H9 (cell line): ENCODE results near the gene LTBP2. TPM values are rescaled to one million over a fixed set of nuclear protein-coding genes. Genes with fewer than 3 reads are reported as not detected.

Experiments used
- DNase-seq: peaks from one replicate; pipeline ENCODE4 v3.0.0-alpha.2; 2017
- H2AFZ ChIP-seq: one replicate; pipeline ENCODE4 v1.6.1; 2013; ENCODE audit warnings: mild to moderate bottlenecking, low read length, control low read depth, moderate library complexity
- H2AK5ac ChIP-seq: 2 replicates; pipeline ENCODE4 v1.6.1; 2013; ENCODE audit warnings: low read length, control low read depth, mixed read lengths; ENCODE audit not compliant: insufficient read length
- H2BK120ac ChIP-seq: one replicate; pipeline ENCODE4 v1.6.1; 2013; ENCODE audit warnings: low read depth, mild to moderate bottlenecking, low read length, control low read depth, inconsistent platforms; ENCODE audit not compliant: poor library complexity, severe bottlenecking
- H2BK12ac ChIP-seq: 2 replicates; pipeline ENCODE4 v1.6.1; 2013; ENCODE audit warnings: low read length, control low read depth, mixed read lengths, low read depth; ENCODE audit not compliant: insufficient read length
- H2BK15ac ChIP-seq: 2 replicates; pipeline ENCODE4 v1.6.1; 2013; ENCODE audit warnings: low read depth, low read length, control low read depth
- H2BK20ac ChIP-seq: one replicate; pipeline ENCODE4 v1.6.1; 2013; ENCODE audit warnings: low read depth, mild to moderate bottlenecking, low read length, control low read depth, inconsistent platforms; ENCODE audit not compliant: poor library complexity, severe bottlenecking
- H2BK5ac ChIP-seq: 2 replicates; pipeline ENCODE4 v1.6.1; 2013; ENCODE audit warnings: low read length, control low read depth, mixed read lengths; ENCODE audit not compliant: insufficient read length
- H3K14ac ChIP-seq: 2 replicates; pipeline ENCODE4 v1.6.1; 2013; ENCODE audit warnings: low read length, control low read depth; ENCODE audit not compliant: insufficient read depth
- H3K18ac ChIP-seq: 2 replicates; pipeline ENCODE4 v1.6.1; 2013; ENCODE audit warnings: low read depth, mild to moderate bottlenecking, mixed read lengths, low read length, control low read depth; ENCODE audit not compliant: insufficient read length
- H3K23ac ChIP-seq: 2 replicates; pipeline ENCODE4 v1.6.1; 2013; ENCODE audit warnings: low read length, control low read depth, mixed read lengths, low read depth; ENCODE audit not compliant: insufficient read length
- H3K23me2 ChIP-seq: 2 replicates; pipeline ENCODE4 v1.6.1; 2013; ENCODE audit warnings: low read depth, mild to moderate bottlenecking, mixed read lengths, low read length, control low read depth; ENCODE audit not compliant: insufficient read length, poor library complexity, severe bottlenecking
- H3K27ac ChIP-seq: 2 replicates; pipeline ENCODE4 v1.5.1; 2013; ENCODE audit warnings: low read length, control low read depth, mixed read lengths, low read depth; ENCODE audit not compliant: insufficient read length
- H3K27me3 ChIP-seq: 2 replicates; pipeline ENCODE4 v1.6.1; 2013; ENCODE audit warnings: low read length, control low read depth, inconsistent platforms; ENCODE audit not compliant: insufficient read depth
- H3K4ac ChIP-seq: 2 replicates; pipeline ENCODE4 v1.6.1; 2013; ENCODE audit warnings: low read depth, mild to moderate bottlenecking, control low read depth, inconsistent platforms, low read length, moderate library complexity
- H3K4me1 ChIP-seq: 2 replicates; pipeline ENCODE4 v1.6.1; 2013; ENCODE audit warnings: low read length, control low read depth, inconsistent platforms; ENCODE audit not compliant: insufficient read depth
- H3K4me2 ChIP-seq: 2 replicates; pipeline ENCODE4 v1.6.1; 2013; ENCODE audit warnings: low read length, control low read depth, mixed read lengths; ENCODE audit not compliant: insufficient read length, insufficient read depth
- H3K56ac ChIP-seq: 2 replicates; pipeline ENCODE4 v1.6.1; 2013; ENCODE audit warnings: low read depth, mild to moderate bottlenecking, mixed read lengths, low read length, control low read depth; ENCODE audit not compliant: insufficient read length
- H3K79me1 ChIP-seq: 2 replicates; pipeline ENCODE4 v1.6.1; 2013; ENCODE audit warnings: low read depth, mild to moderate bottlenecking, moderate library complexity, low read length, control low read depth, inconsistent platforms; ENCODE audit not compliant: insufficient read depth, poor library complexity, severe bottlenecking
- H3K79me2 ChIP-seq: 2 replicates; pipeline ENCODE4 v1.6.1; 2013; ENCODE audit warnings: low read length, control low read depth, inconsistent platforms; ENCODE audit not compliant: insufficient read depth
- H3K9ac ChIP-seq: 2 replicates; pipeline ENCODE4 v1.6.1; 2013; ENCODE audit warnings: low read length, control low read depth, mixed read lengths; ENCODE audit not compliant: insufficient read length; ENCODE audit errors: extremely low read depth
- H3K9me3 ChIP-seq: one replicate; pipeline ENCODE4 v1.6.1; 2013; ENCODE audit warnings: low read depth, low read length, inconsistent platforms; ENCODE audit not compliant: control insufficient read depth
- H3T11ph ChIP-seq: one replicate; pipeline ENCODE4 v1.6.1; 2013; ENCODE audit warnings: mild to moderate bottlenecking, low read length, control low read depth, inconsistent platforms
- H4K20me1 ChIP-seq: one replicate; pipeline ENCODE4 v1.6.1; 2013; ENCODE audit not compliant: control insufficient read depth, insufficient read length, insufficient read depth
- H4K5ac ChIP-seq: 2 replicates; pipeline ENCODE4 v1.6.1; 2013; ENCODE audit warnings: low read depth, mild to moderate bottlenecking, mixed read lengths, low read length, control low read depth; ENCODE audit not compliant: insufficient read length
- H4K8ac ChIP-seq: replicated peaks from 2 replicates; pipeline ENCODE4 v1.6.1; 2013; ENCODE audit warnings: low read length, control low read depth, mixed read lengths, low read depth; ENCODE audit not compliant: insufficient read length
- H4K91ac ChIP-seq: 2 replicates; pipeline ENCODE4 v1.6.1; 2013; ENCODE audit warnings: low read depth, mild to moderate bottlenecking, moderate library complexity, mixed read lengths, low read length, control low read depth; ENCODE audit not compliant: insufficient read length
- H3K27ac Mint-ChIP-seq, 3 experiments: 2 replicates in 2 of 3; 3 replicates in 1 of 3; pipeline ENCODE4 v1.8.0; 2020 to 2021; ENCODE audit warnings: mixed read lengths in 3 of 3, mild to moderate bottlenecking in 1 of 3, moderate library complexity in 1 of 3
- H3K27me3 Mint-ChIP-seq: 2 replicates; pipeline ENCODE4 v1.8.0; 2021; ENCODE audit warnings: low read depth, mild to moderate bottlenecking, moderate library complexity, mixed read lengths
- H3K36me3 Mint-ChIP-seq, 3 experiments: 2 replicates in 2 of 3; 3 replicates in 1 of 3; pipeline ENCODE4 v1.8.0; 2020 to 2021; ENCODE audit warnings: low read depth in 3 of 3, mixed read lengths in 3 of 3; ENCODE audit not compliant: insufficient read depth in 1 of 3
- H3K4me1 Mint-ChIP-seq, 2 experiments: 2 replicates each; pipeline ENCODE4 v1.8.0; 2020; ENCODE audit warnings: mixed read lengths in 2 of 2
- H3K4me3 Mint-ChIP-seq, 2 experiments: 2 replicates in 1 of 2; 3 replicates in 1 of 2; pipeline ENCODE4 v1.8.0; 2020 to 2021; ENCODE audit warnings: mild to moderate bottlenecking in 2 of 2, mixed read lengths in 2 of 2, moderate library complexity in 1 of 2
- H3K9me3 Mint-ChIP-seq, 2 experiments: 2 replicates in 1 of 2; 3 replicates in 1 of 2; pipeline ENCODE4 v1.8.0; 2020; ENCODE audit warnings: mild to moderate bottlenecking in 2 of 2, mixed read lengths in 2 of 2, moderate library complexity in 1 of 2
- CTCF ChIP-seq: fragments of 200-600 bp; sonication (generic); conservative IDR thresholded peaks from 3 replicates; pipeline ENCODE4 v1.8.0; 2021; ENCODE audit warnings: antibody characterized with exemption, mild to moderate bottlenecking
- WGBS: extraction: QIAGEN DNeasy Blood & Tissue Kit; methylation state at CpG from one replicate; pipeline ENCODE4 v1.1.7; 2013; ENCODE audit warnings: missing lambda C conversion rate, low lambda C conversion rate, mixed read lengths; ENCODE audit not compliant: insufficient read length; ENCODE audit errors: extremely low coverage; 5-methylcytosine and 5-hydroxymethylcytosine counted together
- total RNA-seq: library from RNA; stranded (reverse); gene quantifications from 2 replicates; pipeline ENCODE4 v1.2.1, GENCODE V29; 2021

The LTBP2 gene
- total RNA-seq, 1 experiment from 2014 or later, result 0.77 TPM

GRCh38 chr14:74551001-74551400, 61.0 kb downstream of the LTBP2 start:
- H3K9ac ChIP-seq, result no peak overlapping the region
- no peak overlapping the region for H3K4me2 ChIP-seq
- Mint-ChIP-seq H3K27me3 (peaks cover 1% of the 10 kb centered on the region; the same call in 1 of the 2 replicates), H3K36me3 (no peaks in the 10 kb centered on the region), H3K4me3 (no peak overlapping the region), H3K27ac (no peak overlapping the region), H3K9me3 (no peaks in the 10 kb centered on the region), H3K4me1 (peaks cover 12 to 25% of the 10 kb centered on the region in 2 experiments)
- no peak for DNase-seq
- H2BK12ac ChIP-seq, result no peak overlapping the region
- no peak overlapping the region for H4K8ac ChIP-seq
- H3K23ac ChIP-seq, result no peak overlapping the region
- whole genome bisulfite sequencing, result no CpG with 5 or more reads among the region's 11 CpGs
- no peaks in the 10 kb centered on the region for H3K27me3 ChIP-seq
- no peaks in the 10 kb centered on the region; the same call in 1 of the 2 replicates for H3K4me1 ChIP-seq
- H2BK15ac ChIP-seq, result no peak overlapping the region
- H2BK120ac ChIP-seq, result no peak overlapping the region
- H3K9me3 ChIP-seq, result no peaks in the 10 kb centered on the region
- H2AK5ac ChIP-seq, result no peak overlapping the region
- H3K23me2 ChIP-seq, result no peaks in the 10 kb centered on the region
- no peak overlapping the region for H3K18ac ChIP-seq
- H3K79me1 ChIP-seq, result no peaks in the 10 kb centered on the region
- H3K56ac ChIP-seq, result no peak overlapping the region
- H3T11ph ChIP-seq, result no peak overlapping the region
- H4K91ac ChIP-seq, result no peak overlapping the region
- H2AFZ ChIP-seq, result no peak overlapping the region
- H3K79me2 ChIP-seq, result no peaks in the 10 kb centered on the region
- no peak overlapping the region for H2BK5ac ChIP-seq
- H3K27ac ChIP-seq, result no peak overlapping the region
- no peak overlapping the region for H2BK20ac ChIP-seq
- TF ChIP-seq CTCF, result no peak
- H3K14ac ChIP-seq, result no peak overlapping the region; the same call in 1 of the 2 replicates
- H4K20me1 ChIP-seq, result no peaks in the 10 kb centered on the region
- H3K4ac ChIP-seq, result no peak overlapping the region
- H4K5ac ChIP-seq, result no peak overlapping the region
